Activated CD4-positive, alpha-beta memory T cell treated with anti-CD3 and anti-CD28 coated beads for 36 hours (primary cell): ENCODE measurements around the gene CACNB2. TPM values are rescaled to one million over a fixed set of nuclear protein-coding genes. Genes with fewer than 3 reads are reported as not detected.

Source experiments
- CTCF ChIA-PET: fragments of 350-600 bp; sonication (Branson Sonifier 250); formaldehyde crosslinking; loops from one replicate; lab custom pipeline; 2021; ENCODE audit warnings: antibody characterized with exemption, inconsistent platforms; lab: Charles Lee
- POLR2A ChIA-PET: fragments of 350-600 bp; sonication (Branson Sonifier 250); formaldehyde crosslinking; loops from one replicate; lab custom pipeline; 2021; ENCODE audit warnings: antibody characterized with exemption; lab: Charles Lee
- DNase-seq: peaks from one replicate; pipeline ENCODE4 v3.0.0-alpha.2; 2020
- H3K27ac Mint-ChIP-seq: one replicate; pipeline ENCODE4 v1.8.0; 2021; ENCODE audit warnings: mixed read lengths
- H3K27me3 Mint-ChIP-seq: one replicate; pipeline ENCODE4 v1.8.0; 2021; ENCODE audit warnings: mixed read lengths
- H3K36me3 Mint-ChIP-seq: one replicate; pipeline ENCODE4 v1.8.0; 2021; ENCODE audit warnings: mixed read lengths
- H3K4me1 Mint-ChIP-seq: one replicate; pipeline ENCODE4 v1.8.0; 2021; ENCODE audit warnings: low read depth, mixed read lengths
- H3K4me3 Mint-ChIP-seq: one replicate; pipeline ENCODE4 v1.8.0; 2021; ENCODE audit warnings: mild to moderate bottlenecking, mixed read lengths
- H3K9me3 Mint-ChIP-seq: one replicate; pipeline ENCODE4 v1.8.0; 2021; ENCODE audit warnings: mixed read lengths
- intact Hi-C: fragments of 100-400 bp; cut with micrococcal nuclease; formaldehyde crosslinking; loops from one replicate; pipeline ENCODE4 v1.15.1; 2023
- total RNA-seq, 2 experiments: library from RNA; stranded (reverse); gene quantifications; one replicate each; pipeline ENCODE4 v1.2.3, GENCODE V29; 2021

Gene CACNB2
- total RNA-seq, 2 experiments from 2014 or later, result not detected

- CTCF ChIA-PET, result no interaction called here
- no peaks in the 10 kb centered on the region for H3K4me1 Mint-ChIP-seq
Measured at GRCh38 chr10:18282094-18282493, 141.9 kb downstream of the CACNB2 start.

GRCh38 chr10:18290651-18291313 lies 150.6 kb downstream of the CACNB2 start:
- Mint-ChIP-seq H3K27me3 (no peaks in the 10 kb centered on the region), H3K4me1 (no peaks in the 10 kb centered on the region), H3K4me3 (no peak overlapping the region), H3K27ac (no peak overlapping the region), H3K9me3 (no peaks in the 10 kb centered on the region), H3K36me3 (no peaks in the 10 kb centered on the region)
- ChIA-PET POLR2A (no interaction called here), CTCF (no interaction called here)
- no peak for DNase-seq
- intact Hi-C loops, result no loop called here

More at GRCh38 chr10:18282094-18282493, 141.9 kb downstream of the CACNB2 start:
- DNase-seq, result no peak
- intact Hi-C loops, result no loop called here
- Mint-ChIP-seq H3K27ac (no peak overlapping the region), H3K36me3 (no peaks in the 10 kb centered on the region), H3K27me3 (peaks cover 8% of the 10 kb centered on the region), H3K4me3 (no peak overlapping the region), H3K9me3 (no peaks in the 10 kb centered on the region)
- POLR2A ChIA-PET, result no interaction called here

- peaks cover 3% of the 10 kb centered on the region for H3K27me3 Mint-ChIP-seq
- POLR2A ChIA-PET, result no interaction called here
- H3K4me3 Mint-ChIP-seq, result no peak overlapping the region
- no peaks in the 10 kb centered on the region for H3K9me3 Mint-ChIP-seq
- DNase-seq, result no peak
- no peaks in the 10 kb centered on the region for H3K36me3 Mint-ChIP-seq
- intact Hi-C loops, result no loop called here
- CTCF ChIA-PET, result no interaction called here
- H3K4me1 Mint-ChIP-seq, result no peaks in the 10 kb centered on the region
- no peak overlapping the region for H3K27ac Mint-ChIP-seq
Measured at GRCh38 chr10:18293536-18294510, 153.6 kb downstream of the CACNB2 start.

- ChIA-PET CTCF (no interaction called here), POLR2A (no interaction called here)
- intact Hi-C loops, result no loop called here
- Mint-ChIP-seq H3K36me3 (no peaks in the 10 kb centered on the region), H3K27me3 (peaks cover 3% of the 10 kb centered on the region), H3K27ac (no peak overlapping the region), H3K4me3 (no peak overlapping the region), H3K4me1 (no peaks in the 10 kb centered on the region), H3K9me3 (no peaks in the 10 kb centered on the region)
- DNase-seq, result no peak
Measured at GRCh38 chr10:18294633-18295032, 154.4 kb downstream of the CACNB2 start.

- H3K4me1 Mint-ChIP-seq, result no peaks in the 10 kb centered on the region
- H3K36me3 Mint-ChIP-seq, result no peaks in the 10 kb centered on the region
- H3K27ac Mint-ChIP-seq, result no peak overlapping the region
- H3K27me3 Mint-ChIP-seq, result peaks cover 3% of the 10 kb centered on the region
- no peak for DNase-seq
- no peaks in the 10 kb centered on the region for H3K9me3 Mint-ChIP-seq
- CTCF ChIA-PET, result no interaction called here
- POLR2A ChIA-PET, result no interaction called here
- intact Hi-C loops, result no loop called here
- no peak overlapping the region for H3K4me3 Mint-ChIP-seq
Measured at GRCh38 chr10:18297659-18298058, 157.4 kb downstream of the CACNB2 start.

GRCh38 chr10:18298256-18298655 lies 158.0 kb downstream of the CACNB2 start:
- H3K9me3 Mint-ChIP-seq, result no peaks in the 10 kb centered on the region

GRCh38 chr10:18303851-18304801 lies 163.9 kb downstream of the CACNB2 start:
- POLR2A ChIA-PET, result no interaction called here
- no peak overlapping the region for H3K4me3 Mint-ChIP-seq
- H3K4me1 Mint-ChIP-seq, result no peaks in the 10 kb centered on the region
- H3K36me3 Mint-ChIP-seq, result no peaks in the 10 kb centered on the region
- DNase-seq, result no peak
- CTCF ChIA-PET, result no interaction called here
- intact Hi-C loops, result no loop called here
- no peaks in the 10 kb centered on the region for H3K9me3 Mint-ChIP-seq
- no peak overlapping the region for H3K27ac Mint-ChIP-seq
- no peaks in the 10 kb centered on the region for H3K27me3 Mint-ChIP-seq

More at GRCh38 chr10:18298256-18298655, 158.0 kb downstream of the CACNB2 start:
- Mint-ChIP-seq H3K36me3 (no peaks in the 10 kb centered on the region), H3K27ac (no peak overlapping the region), H3K4me1 (no peaks in the 10 kb centered on the region), H3K4me3 (no peak overlapping the region), H3K27me3 (peaks cover 3% of the 10 kb centered on the region)
- DNase-seq, result no peak
- ChIA-PET CTCF (no interaction called here), POLR2A (no interaction called here)
- intact Hi-C loops, result no loop called here

GRCh38 chr10:18306031-18306430 lies 165.8 kb downstream of the CACNB2 start:
- H3K4me3 Mint-ChIP-seq, result no peak overlapping the region
- peaks cover 2% of the 10 kb centered on the region for H3K27me3 Mint-ChIP-seq
- no peak for DNase-seq
- ChIA-PET CTCF (no interaction called here), POLR2A (no interaction called here)
- H3K36me3 Mint-ChIP-seq, result no peaks in the 10 kb centered on the region
- H3K9me3 Mint-ChIP-seq, result no peaks in the 10 kb centered on the region
- H3K4me1 Mint-ChIP-seq, result no peaks in the 10 kb centered on the region
- intact Hi-C loops, result no loop called here
- H3K27ac Mint-ChIP-seq, result no peak overlapping the region

GRCh38 chr10:18308600-18308999 lies 168.4 kb downstream of the CACNB2 start:
- ChIA-PET POLR2A (no interaction called here), CTCF (no interaction called here)
- Mint-ChIP-seq H3K27ac (no peak overlapping the region), H3K4me3 (no peak overlapping the region), H3K36me3 (no peaks in the 10 kb centered on the region), H3K4me1 (no peaks in the 10 kb centered on the region), H3K9me3 (no peaks in the 10 kb centered on the region), H3K27me3 (peaks cover 2% of the 10 kb centered on the region)
- intact Hi-C loops, result no loop called here
- no peak for DNase-seq

GRCh38 chr10:18310761-18311160 lies 170.5 kb downstream of the CACNB2 start:
- intact Hi-C loops, result no loop called here
- DNase-seq, result no peak
- CTCF ChIA-PET, result no interaction called here

GRCh38 chr10:18312374-18313139 lies 172.3 kb downstream of the CACNB2 start:
- DNase-seq, result no peak
- ChIA-PET CTCF (no interaction called here), POLR2A (no interaction called here)
- no peak overlapping the region for H3K4me3 Mint-ChIP-seq
- H3K36me3 Mint-ChIP-seq, result no peaks in the 10 kb centered on the region
- H3K27me3 Mint-ChIP-seq, result peaks cover 2% of the 10 kb centered on the region
- no peaks in the 10 kb centered on the region for H3K9me3 Mint-ChIP-seq
- no peaks in the 10 kb centered on the region for H3K4me1 Mint-ChIP-seq
- H3K27ac Mint-ChIP-seq, result no peak overlapping the region
- intact Hi-C loops, result no loop called here

More at GRCh38 chr10:18310761-18311160, 170.5 kb downstream of the CACNB2 start:
- POLR2A ChIA-PET, result no interaction called here
- Mint-ChIP-seq H3K4me3 (no peak overlapping the region), H3K27ac (no peak overlapping the region), H3K4me1 (no peaks in the 10 kb centered on the region), H3K36me3 (no peaks in the 10 kb centered on the region), H3K27me3 (peaks cover 2% of the 10 kb centered on the region), H3K9me3 (no peaks in the 10 kb centered on the region)
